GM11168 (cell line): ENCODE measurements around the gene POLN.
"Not testable (repeated sequence)": the region's sequence is repeated elsewhere in the genome, so short reads cannot be mapped to it uniquely, and the experiment has no call there.

Experiments
- in situ Hi-C: fragments of 300-500 bp; cut with MboI; formaldehyde crosslinking; loops from one replicate; pipeline ENCODE4 v1.12.0; 2022; ENCODE audit warnings: low sequenced_read_pairs; ENCODE audit not compliant: unreplicated experiment

POLN gene

GRCh38 chr4:2275546-2276251 is 33.8 kb upstream of the POLN start:
- in situ Hi-C loops = no loop called here

GRCh38 chr4:2275044-2275397 is 33.1 kb upstream of the POLN start:
- in situ Hi-C loops = not testable (repeated sequence)

GRCh38 chr4:2274320-2275043 is 32.6 kb upstream of the POLN start:
- in situ Hi-C loops = no loop called here

GRCh38 chr4:2273657-2274319 is 31.9 kb upstream of the POLN start:
- in situ Hi-C loops = no loop called here

DNA sequence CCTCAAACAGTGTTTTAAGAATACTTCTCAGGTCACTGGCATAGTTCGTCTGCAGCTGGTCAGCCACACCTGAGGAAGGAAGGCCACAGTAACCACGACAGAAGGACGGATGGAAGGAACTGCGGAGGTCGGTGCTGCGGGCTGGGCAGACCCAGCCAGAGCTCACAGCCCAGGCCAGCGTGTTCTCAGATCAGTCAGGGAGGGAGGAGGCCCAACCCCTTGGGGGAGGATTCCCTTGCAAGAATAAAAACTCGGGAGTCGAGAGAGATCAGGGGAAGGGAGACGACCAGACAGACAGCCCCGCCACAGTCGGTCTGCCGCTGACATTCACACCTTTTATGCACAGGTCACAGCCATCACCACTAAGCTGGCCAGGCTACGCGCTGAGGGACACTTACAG is 31.3 kb upstream of the POLN start:
- in situ Hi-C loops = no loop called here

- in situ Hi-C loops = no loop called here
These were observed 30.9 kb upstream of the POLN start for GRCh38 chr4:2272828-2273120.

- in situ Hi-C loops = no loop called here
These were observed 30.3 kb upstream of the POLN start for GRCh38 chr4:2272026-2272827.

GRCh38 chr4:2271279-2272025 is 29.5 kb upstream of the POLN start:
- in situ Hi-C loops = no loop called here

DNA sequence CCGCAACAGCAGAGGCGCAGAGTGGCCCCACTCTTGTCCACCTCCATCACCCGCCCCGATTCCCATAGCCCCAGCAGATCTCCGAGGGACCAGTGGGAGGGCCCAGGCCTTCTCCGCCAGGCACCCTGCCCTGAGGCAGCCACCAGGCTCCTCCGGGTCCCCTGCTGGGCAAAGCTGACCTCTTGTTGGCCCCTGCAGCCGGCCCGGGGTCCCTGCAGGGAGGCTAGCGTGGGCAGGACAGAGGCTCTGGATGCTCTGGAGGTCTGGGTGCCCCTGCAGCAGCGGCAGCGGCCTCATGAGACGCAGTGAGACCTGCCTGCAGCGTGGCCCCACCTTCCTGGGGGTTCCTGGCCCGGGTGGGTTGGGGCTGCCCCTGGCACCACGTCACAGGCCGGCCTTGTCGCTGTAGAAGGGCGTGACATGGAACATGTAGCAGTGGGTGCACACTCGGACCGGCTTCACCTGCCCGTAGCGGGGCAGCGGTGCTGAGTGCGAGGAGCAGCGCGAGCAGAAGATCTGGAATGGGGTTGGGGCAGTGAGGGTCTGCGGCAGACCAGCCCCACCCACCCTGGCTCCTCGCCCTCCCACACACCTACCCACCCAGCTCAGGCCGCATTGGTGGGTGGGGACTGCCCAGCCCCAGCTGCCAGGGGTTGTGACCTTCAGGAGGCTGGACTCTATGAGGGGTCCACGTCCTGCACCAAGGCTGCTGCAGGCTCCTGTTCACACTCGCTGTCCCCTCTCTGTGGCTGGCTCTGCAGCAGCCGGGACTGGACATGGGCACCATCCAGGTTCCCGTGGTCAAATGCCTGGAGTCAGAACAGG is 28.6 kb upstream of the POLN start:
- in situ Hi-C loops = no loop called here

DNA sequence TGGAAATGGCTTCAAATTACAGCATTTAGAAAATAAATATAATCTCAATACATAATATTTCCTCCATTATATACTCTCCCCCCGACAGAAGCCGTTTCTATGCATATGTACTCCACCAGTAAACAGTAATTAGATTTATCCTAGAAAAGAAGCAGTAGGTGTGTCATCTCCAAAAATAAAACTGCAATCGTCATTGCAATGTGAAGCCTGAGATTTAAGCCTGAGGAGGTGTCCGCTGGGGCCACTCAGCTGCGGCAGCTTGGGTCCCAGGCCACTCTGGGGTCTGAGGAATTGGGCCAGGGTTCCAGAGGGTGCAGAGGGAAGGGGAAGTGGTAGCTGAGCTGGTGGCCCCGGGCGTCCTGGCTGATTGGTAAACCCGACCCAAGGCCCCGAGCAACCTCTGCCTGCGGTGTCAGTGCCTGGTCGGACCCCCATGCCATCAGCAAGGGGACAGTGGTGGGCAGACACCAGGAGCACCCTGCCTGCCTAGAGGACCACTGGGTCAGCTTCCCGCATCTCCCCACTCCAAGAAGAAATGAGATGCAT is 27.8 kb upstream of the POLN start:
- in situ Hi-C loops = no loop called here

DNA sequence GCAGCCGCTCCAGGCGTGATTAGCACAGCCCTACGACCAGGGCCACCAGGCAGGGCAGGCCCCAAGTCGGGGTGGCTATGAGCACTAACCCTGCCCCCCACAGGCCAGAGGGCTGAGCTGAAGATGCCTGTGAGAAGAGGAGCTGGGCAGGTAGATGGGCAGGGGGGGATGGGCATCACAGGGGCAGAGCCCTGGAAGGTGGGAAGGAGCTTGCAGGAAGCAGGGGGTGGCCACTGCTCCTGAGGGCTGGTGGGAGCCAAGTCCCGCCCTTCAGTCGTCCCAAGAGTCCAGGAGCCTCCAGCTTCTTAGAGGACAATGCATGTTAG is 27.2 kb upstream of the POLN start:
- in situ Hi-C loops = no loop called here

GRCh38 chr4:2268357-2269205 is 26.7 kb upstream of the POLN start:
- in situ Hi-C loops = no loop called here

- in situ Hi-C loops = no loop called here
These were observed 25.9 kb upstream of the POLN start for GRCh38 chr4:2267841-2268240.

- in situ Hi-C loops = no loop called here
These were observed 25.4 kb upstream of the POLN start for GRCh38 chr4:2267320-2267811.

- in situ Hi-C loops = no loop called here
These were observed 24.9 kb upstream of the POLN start for GRCh38 chr4:2266821-2267220.

DNA sequence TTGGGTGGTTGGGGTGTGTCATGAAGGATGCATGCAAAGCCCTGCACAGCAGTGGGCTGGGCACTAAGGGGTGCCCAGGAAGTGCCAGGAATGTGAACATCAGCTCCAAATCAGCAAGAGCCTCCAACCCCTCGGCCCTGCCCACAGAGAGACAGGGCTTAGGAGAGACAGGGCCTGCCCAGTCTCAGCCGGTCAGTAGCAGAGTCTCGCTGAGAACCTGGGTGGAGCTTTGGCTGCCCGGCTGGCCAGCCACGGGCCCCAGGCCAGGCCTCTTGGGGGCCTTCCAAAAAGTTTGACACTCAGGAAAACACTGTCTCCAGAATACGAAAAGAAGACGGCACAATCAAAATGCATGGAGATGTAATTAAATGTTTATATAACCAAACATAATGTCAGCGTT is 24.3 kb upstream of the POLN start:
- in situ Hi-C loops = no loop called here

DNA sequence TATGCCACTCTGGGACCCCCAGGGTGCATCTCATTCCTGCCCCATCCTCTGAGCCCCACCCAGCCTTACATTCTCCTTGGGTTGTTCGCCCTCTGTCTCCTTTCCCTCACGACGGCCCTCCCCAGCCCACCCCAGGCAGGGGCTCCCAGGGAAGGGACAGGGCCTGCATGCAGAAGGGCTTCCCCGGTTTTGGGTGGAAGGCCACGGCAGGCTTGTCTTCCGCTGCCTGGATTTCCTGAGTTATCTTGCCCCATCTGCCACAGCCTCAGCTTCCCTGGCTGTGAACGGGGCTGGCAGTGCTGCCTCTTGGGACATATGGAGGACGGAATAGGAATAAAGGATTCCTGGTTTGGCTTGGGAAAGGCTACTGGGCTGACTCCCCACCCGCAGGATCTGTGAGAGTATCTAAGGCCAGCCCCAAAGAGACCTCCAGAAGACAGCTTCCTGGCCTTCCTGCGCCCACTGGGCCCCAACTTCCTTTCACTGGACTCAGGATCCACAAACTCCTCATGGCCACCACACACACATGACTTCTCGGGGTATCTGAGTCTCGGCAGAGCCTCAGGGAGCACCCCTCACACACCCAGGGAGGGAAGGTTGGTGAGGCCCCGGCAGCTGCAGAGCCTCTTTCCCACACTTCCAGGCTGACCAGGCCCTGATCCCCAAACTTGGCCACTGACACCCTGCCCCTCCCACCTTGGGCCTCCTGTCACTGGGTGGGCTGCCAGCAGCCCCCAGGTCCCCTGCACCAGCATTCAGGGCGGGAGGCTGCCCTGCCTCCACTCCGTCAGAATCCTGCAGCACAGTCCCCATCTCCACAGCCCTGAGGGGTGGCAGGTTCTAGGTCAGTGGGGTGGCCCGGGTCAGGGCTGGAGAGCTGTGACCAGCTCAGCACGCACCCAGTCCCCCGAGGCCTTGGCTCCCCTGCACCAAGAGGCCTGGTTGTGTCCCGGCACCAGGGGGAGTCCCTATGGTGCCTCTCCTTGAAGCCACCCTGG is 23.5 kb upstream of the POLN start:
- in situ Hi-C loops = no loop called here
